ENCODE measurements around the gene TRAP1.

TRAP1 gene

DNA sequence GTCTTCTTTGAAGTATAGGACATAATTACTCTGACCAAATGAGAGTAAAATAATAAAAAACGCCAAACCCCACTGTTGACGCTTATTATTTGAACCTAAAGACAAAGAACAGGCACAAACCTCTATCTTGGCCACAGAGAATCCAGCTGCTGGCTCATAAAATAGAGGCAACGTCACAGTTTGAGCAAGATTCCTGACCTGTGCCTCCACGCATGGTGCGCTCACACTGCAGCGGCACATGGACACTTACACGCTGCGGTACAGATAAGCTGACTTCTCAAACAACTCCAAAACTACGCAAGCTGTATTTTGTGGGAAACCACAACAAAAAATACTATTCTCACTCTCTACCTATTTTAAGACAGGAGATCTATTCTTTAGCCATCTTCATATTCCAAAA, 38.8 kb upstream of the TRAP1 start:
- TF ChIP-seq CTCF (conservative IDR thresholded peaks at IDR 0.05), result no peak
- no peak overlapping the region for H3K27ac ChIP-seq

DNA sequence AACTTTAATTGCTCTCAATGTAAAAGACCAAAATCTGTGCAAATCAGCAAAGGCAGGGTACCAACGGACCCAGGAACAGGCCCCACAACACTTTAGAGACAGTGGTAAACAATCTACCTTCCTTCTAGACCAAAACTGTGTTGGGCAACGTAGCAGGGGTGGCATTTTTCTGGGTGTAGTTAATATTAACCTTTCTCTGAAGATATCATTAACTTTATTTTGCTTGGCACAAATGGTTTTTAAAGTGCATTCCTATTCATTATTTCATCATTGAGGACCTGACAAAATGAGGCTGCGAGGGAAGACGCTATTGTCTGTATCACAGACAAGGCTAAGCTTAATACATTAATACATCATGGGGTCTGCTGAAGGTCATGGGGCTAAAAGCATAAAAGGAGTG, 37.9 kb upstream of the TRAP1 start:
- H3K27ac ChIP-seq, result no peak overlapping the region
- TF ChIP-seq CTCF (conservative IDR thresholded peaks at IDR 0.05), result no peak

DNA sequence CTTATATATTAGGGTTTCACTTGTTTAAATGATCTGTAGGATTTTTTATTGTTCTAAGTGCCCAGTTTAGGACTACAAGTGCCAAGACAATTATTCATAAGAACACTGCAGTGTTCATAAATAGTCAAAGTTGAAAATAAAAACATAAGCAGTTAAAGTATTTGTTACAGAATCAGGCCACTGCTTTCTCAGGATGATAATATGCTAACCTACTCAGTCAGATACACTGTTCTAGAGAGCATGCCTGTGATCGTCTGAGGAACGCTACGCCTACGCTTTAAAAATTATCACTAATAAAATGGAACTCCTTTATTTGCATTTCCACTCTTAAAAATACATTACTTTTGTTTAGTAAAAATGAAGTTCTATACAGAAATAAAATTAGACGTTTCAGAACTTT, 37.4 kb upstream of the TRAP1 start:
- no peak overlapping the region for H3K27ac ChIP-seq
- no peak for TF ChIP-seq CTCF (conservative IDR thresholded peaks at IDR 0.05)

DNA sequence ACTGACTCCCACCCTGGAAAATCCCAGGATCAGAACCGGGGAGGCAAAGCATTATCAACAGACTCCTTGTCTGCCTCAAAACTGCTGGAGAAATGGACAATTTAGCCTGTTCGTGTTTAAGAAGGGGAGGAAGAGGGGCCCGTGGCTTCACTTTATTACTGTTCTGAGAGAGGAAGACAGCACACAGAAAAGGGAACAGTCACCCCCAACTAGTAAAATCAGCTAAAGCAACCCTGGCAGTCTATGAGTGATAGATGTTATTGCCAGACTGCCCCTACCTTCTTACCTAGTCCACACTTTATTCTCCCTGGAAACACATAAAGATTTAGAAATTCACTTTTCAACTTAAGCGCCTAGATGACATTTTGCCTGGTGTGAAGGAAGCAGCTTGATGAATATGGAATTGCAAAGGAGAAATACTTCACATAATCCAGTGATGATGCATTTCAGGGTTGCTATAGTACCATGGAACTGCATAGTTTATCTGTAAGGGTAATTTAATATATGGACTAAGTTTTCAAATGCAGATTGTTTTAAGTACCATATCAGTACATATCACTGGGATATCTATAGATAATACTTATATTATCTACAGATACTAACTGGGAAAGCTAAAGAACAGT, 36.9 kb upstream of the TRAP1 start:
- H3K27ac ChIP-seq, result no peak overlapping the region
- TF ChIP-seq CTCF (conservative IDR thresholded peaks at IDR 0.05), result no peak

DNA sequence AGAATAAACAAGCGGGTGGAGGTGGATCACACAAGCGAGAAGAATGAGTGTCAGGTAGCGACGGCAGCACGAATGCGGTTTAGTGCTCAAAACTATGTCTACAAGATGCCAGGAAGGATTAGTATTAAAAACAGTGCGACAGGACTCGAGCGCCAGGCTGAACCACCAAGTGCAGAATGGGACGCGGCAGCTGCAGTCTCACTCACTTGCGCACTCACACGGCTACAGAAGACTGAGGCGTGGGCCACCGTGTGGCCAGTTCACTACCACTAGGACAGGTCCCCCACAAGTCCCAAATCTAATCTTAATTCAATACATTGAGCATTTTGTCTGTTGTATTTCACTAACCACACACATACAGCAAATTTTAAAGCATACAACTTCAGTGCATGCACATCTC, 35.7 kb upstream of the TRAP1 start:
- no peak overlapping the region for H3K27ac ChIP-seq
- no peak for TF ChIP-seq CTCF (conservative IDR thresholded peaks at IDR 0.05)

GRCh38 chr16:3751878-3752277, 34.6 kb upstream of the TRAP1 start:
- no peak overlapping the region for H3K27ac ChIP-seq
- no peak for TF ChIP-seq CTCF (conservative IDR thresholded peaks at IDR 0.05)

DNA sequence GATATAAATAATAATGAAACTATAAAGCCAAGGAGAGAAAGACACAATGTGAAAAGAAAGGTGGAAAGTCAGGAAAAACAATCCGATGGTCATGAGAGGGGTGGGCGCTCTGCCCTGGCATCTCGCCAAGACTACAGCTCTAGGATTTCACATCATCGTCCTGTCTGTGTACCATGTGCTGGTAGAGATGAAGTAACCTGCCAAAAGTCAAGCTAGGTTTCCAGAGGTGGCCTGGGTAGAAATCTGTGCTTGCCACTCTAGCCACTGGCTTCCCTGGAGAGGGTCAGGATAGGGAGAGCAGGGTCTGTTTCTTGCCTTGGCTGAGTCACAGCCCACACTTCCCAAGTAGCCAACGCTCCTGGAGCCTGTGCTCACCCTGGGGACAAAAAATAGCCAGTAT, 31.0 kb upstream of the TRAP1 start:
- H3K27ac ChIP-seq, result no peak overlapping the region
- no peak for TF ChIP-seq CTCF (conservative IDR thresholded peaks at IDR 0.05)

Data from VCaP (cell line).